SU-DHL-6 (cell line): ENCODE data around the gene ATRNL1.

ENCODE experiments used
- EZH2phosphoT487 ChIP-seq: fragments of 200-600 bp; sonication (generic), shearing (Covaris generic); conservative IDR thresholded peaks from 2 replicates; pipeline ENCODE4 v1.6.1; 2018; ENCODE audit warnings: mild to moderate bottlenecking, antibody characterized with exemption, low read length, moderate library complexity, mixed read lengths
- TF ChIP-seq, protein P1 (sequence below): fragments of 200-600 bp; sonication (generic); IDR thresholded peaks from one replicate; pipeline ENCODE4 v1.5.1; 2017; ENCODE audit warnings: antibody characterized with exemption, mild to moderate bottlenecking, low read length, moderate library complexity; ENCODE audit not compliant: insufficient read depth, poor library complexity, severe bottlenecking

DNA sequence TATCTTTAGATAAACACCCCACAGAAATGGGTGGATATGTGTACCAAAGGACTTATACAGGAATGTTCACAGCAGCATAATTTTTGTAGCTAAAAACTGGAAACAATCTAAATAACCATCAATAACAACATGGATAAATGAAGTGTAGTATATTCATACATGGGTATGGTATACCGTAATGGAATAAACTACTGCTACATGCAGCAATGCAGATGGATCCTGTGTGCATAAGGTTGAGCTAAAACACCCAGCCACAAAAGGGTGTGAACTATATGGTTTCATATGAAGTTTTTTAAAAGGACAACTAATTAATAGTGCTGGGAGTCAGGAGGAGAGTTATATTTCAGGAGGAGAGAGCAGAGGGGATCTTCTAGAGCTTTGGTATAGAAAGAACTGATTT, 790.2 kb downstream of the ATRNL1 start:
- TF ChIP-seq, protein P1, sequence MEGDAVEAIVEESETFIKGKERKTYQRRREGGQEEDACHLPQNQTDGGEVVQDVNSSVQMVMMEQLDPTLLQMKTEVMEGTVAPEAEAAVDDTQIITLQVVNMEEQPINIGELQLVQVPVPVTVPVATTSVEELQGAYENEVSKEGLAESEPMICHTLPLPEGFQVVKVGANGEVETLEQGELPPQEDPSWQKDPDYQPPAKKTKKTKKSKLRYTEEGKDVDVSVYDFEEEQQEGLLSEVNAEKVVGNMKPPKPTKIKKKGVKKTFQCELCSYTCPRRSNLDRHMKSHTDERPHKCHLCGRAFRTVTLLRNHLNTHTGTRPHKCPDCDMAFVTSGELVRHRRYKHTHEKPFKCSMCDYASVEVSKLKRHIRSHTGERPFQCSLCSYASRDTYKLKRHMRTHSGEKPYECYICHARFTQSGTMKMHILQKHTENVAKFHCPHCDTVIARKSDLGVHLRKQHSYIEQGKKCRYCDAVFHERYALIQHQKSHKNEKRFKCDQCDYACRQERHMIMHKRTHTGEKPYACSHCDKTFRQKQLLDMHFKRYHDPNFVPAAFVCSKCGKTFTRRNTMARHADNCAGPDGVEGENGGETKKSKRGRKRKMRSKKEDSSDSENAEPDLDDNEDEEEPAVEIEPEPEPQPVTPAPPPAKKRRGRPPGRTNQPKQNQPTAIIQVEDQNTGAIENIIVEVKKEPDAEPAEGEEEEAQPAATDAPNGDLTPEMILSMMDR, result no peak
- TF ChIP-seq EZH2phosphoT487, result no peak
